ENCODE results near the gene NHSL1. TPM values are rescaled to one million over a fixed set of nuclear protein-coding genes. Genes with fewer than 3 reads are reported as not detected.

The NHSL1 gene
- total and polyA plus RNA-seq, 2 donors = 0.85 to 1.4 TPM

DNA sequence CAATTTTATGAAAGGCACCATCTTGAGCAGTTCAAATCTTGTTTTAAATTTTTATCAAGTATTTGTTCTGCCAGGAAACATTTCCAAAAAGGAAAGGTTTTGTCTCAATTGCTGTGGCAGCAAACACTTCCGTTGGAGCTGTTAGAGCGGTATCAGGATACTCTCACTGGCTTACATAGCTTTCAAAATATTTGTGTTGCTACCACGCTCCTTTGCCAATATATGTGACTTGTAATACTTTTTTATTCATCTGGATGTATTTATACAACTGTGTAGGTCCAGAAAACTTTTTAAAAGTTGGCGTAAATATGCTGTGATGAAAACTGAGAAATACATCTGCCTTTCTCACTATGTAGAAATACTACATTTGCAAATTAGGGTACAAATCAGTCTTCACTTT is 37.8 kb upstream of the NHSL1 start:
- WGBS = 69% methylated on average over 4 of the region's 4 CpGs
- Histone ChIP-seq H3K36me3 (ENCODE audit: control insufficient read depth in 2 of 2, insufficient read depth in 2 of 2, low read length in 1 of 2) (no peaks in the 10 kb centered on the region), H3K27me3 (ENCODE audit: control insufficient read depth in 2 of 2, insufficient read depth in 1 of 2, low read length in 1 of 2) (no peaks in the 10 kb centered on the region), H3K9me3 (ENCODE audit: control insufficient read depth in 2 of 2, insufficient read depth in 1 of 2, low read length in 1 of 2) (no peaks in the 10 kb centered on the region), H3K27ac (ENCODE audit: low read depth in 1 of 2, low read length in 1 of 2) (no peak overlapping the region), H3K4me1 (ENCODE audit: control insufficient read depth in 2 of 2, insufficient read depth in 2 of 2, low read length in 2 of 2) (no peaks in the 10 kb centered on the region), H3K4me3 (ENCODE audit: low read length in 2 of 2) (no peak overlapping the region)
- DNase-seq (ENCODE audit: low read depth in 6 of 9, low spot score in 9 of 9) = no peak

DNA sequence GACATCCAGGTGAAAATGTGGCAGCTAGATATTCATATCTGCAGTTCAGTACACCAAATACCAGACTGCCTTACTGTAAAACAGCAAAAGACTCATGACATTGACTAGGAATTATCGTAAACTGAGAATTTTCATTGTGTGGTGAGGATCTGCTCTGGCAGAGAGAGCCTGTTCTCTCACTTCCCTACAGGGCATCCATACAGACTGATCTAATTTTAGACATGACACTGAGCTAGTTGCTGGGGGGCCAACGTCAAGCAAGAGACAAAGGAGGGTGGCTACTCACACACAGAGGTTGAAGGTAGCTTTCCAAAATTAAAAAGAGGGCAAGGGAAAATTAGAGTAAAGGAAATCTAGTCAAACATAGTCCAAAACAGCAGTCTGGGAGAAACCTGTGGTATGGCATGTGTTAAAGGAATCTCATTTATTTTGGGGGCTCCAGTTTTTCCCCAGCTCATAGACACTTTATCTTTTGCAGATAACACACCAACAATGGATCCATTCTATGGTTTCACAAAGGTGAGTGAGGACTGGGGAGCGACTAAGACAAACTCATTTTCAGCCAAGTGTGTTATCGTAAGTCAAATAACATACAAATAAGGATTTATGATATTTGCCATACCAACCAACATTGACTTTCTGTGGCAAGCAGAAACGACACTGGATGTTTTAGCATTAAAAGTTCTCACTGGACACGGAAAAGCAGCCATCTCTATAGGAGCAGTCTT is 36.6 kb upstream of the NHSL1 start:
- 84% methylated on average over 6 of the region's 6 CpGs for WGBS
- H3K4me1 ChIP-seq (ENCODE audit: control insufficient read depth in 2 of 2, insufficient read depth in 2 of 2, low read length in 2 of 2) = no peaks in the 10 kb centered on the region

DNA sequence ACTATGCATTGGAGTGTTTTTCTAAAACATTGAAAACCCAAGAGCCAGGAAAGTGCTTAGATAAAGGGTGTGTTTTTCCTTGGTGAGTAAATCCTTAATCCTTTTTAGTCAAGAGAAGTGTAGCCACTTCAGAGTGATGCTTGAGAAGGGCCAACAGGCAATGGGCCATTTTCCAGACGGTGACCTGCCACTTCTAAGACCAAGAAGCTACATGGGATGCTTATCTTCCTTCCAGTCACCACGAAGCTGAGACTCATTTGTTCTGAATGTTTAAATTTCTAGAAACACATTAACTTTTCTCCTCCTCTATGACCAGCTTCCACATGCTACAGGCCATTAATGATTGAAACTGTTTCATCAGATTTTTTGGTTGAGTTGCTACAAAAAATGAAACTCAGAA is 34.4 kb upstream of the NHSL1 start:
- Histone ChIP-seq H3K36me3 (ENCODE audit: control insufficient read depth in 2 of 2, insufficient read depth in 2 of 2, low read length in 1 of 2) (no peaks in the 10 kb centered on the region), H3K4me1 (ENCODE audit: control insufficient read depth in 2 of 2, insufficient read depth in 2 of 2, low read length in 2 of 2) (no peaks in the 10 kb centered on the region), H3K4me3 (ENCODE audit: low read length in 2 of 2) (no peak overlapping the region), H3K27me3 (ENCODE audit: control insufficient read depth in 2 of 2, insufficient read depth in 1 of 2, low read length in 1 of 2) (no peaks in the 10 kb centered on the region), H3K9me3 (ENCODE audit: control insufficient read depth in 2 of 2, insufficient read depth in 1 of 2, low read length in 1 of 2) (no peaks in the 10 kb centered on the region), H3K27ac (ENCODE audit: low read depth in 1 of 2, low read length in 1 of 2) (no peak overlapping the region)
- DNase-seq (ENCODE audit: low read depth in 6 of 9, low spot score in 9 of 9) = no peak
- 98% methylated on average over 2 of the region's 2 CpGs for WGBS

More for the DNA sequence above, 36.6 kb upstream of the NHSL1 start:
- no peaks in the 10 kb centered on the region for H3K36me3 ChIP-seq (ENCODE audit: control insufficient read depth in 2 of 2, insufficient read depth in 2 of 2, low read length in 1 of 2)
- no peaks in the 10 kb centered on the region for H3K27me3 ChIP-seq (ENCODE audit: control insufficient read depth in 2 of 2, insufficient read depth in 1 of 2, low read length in 1 of 2)
- no peak for DNase-seq (ENCODE audit: low read depth in 6 of 9, low spot score in 9 of 9)
- no peak overlapping the region for H3K4me3 ChIP-seq (ENCODE audit: low read length in 2 of 2)
- H3K27ac ChIP-seq (ENCODE audit: low read depth in 1 of 2, low read length in 1 of 2) = no peak overlapping the region
- no peaks in the 10 kb centered on the region for H3K9me3 ChIP-seq (ENCODE audit: control insufficient read depth in 2 of 2, insufficient read depth in 1 of 2, low read length in 1 of 2)

DNA sequence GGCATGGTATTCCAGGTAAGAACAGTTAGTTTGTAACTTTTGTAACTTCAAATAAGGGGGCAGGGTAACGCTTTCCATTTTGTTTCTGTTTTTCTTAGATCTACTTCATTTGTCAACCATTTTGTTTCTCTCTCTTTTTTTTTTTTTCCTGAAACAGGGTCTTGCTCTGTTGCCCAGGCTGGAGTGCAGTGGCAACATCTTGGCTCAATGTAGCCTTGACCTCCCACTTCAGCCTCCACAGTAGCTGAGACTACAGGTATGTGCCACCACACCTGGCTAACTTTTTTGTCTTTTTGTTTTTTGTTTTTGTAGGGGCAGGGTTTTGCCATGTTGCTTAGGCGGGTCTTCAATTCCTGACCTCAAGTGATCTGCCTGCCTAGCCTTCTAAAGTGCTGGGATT is 32.1 kb upstream of the NHSL1 start:
- Histone ChIP-seq H3K9me3 (ENCODE audit: control insufficient read depth in 2 of 2, insufficient read depth in 1 of 2, low read length in 1 of 2) (no peaks in the 10 kb centered on the region), H3K27me3 (ENCODE audit: control insufficient read depth in 2 of 2, insufficient read depth in 1 of 2, low read length in 1 of 2) (no peaks in the 10 kb centered on the region), H3K36me3 (ENCODE audit: control insufficient read depth in 2 of 2, insufficient read depth in 2 of 2, low read length in 1 of 2) (no peaks in the 10 kb centered on the region), H3K27ac (ENCODE audit: low read depth in 1 of 2, low read length in 1 of 2) (no peak overlapping the region), H3K4me1 (ENCODE audit: control insufficient read depth in 2 of 2, insufficient read depth in 2 of 2, low read length in 2 of 2) (no peaks in the 10 kb centered on the region), H3K4me3 (ENCODE audit: low read length in 2 of 2) (no peak overlapping the region)
- WGBS = 98% methylated on average over 2 of the region's 2 CpGs
- no peak for DNase-seq (ENCODE audit: low read depth in 6 of 9, low spot score in 9 of 9)

DNA sequence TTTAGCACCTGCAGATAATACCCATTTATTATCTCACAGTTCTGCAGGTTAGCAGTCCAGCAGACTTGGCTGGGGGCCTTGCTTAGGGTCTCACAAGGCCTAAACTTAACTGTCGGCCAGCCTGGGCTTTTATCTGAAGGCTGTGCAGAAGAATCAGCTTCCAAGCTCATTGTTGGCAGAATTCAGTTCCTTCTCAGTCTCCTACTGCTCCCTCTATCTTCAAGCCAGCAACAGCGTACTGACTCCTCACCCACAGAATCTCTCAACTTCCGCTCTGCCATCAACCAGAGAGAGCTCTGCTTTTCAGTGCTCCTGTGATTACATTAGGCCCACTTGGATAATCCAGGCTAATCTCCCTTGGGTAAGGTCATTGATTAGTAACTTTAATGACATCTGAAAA is 30.2 kb upstream of the NHSL1 start:
- no peaks in the 10 kb centered on the region for H3K36me3 ChIP-seq (ENCODE audit: control insufficient read depth in 2 of 2, insufficient read depth in 2 of 2, low read length in 1 of 2)
- H3K4me1 ChIP-seq (ENCODE audit: control insufficient read depth in 2 of 2, insufficient read depth in 2 of 2, low read length in 2 of 2) = no peaks in the 10 kb centered on the region
- WGBS = 98% methylated on average over 3 of the region's 3 CpGs
- no peak overlapping the region for H3K4me3 ChIP-seq (ENCODE audit: low read length in 2 of 2)
- H3K9me3 ChIP-seq (ENCODE audit: control insufficient read depth in 2 of 2, insufficient read depth in 1 of 2, low read length in 1 of 2) = no peaks in the 10 kb centered on the region
- no peaks in the 10 kb centered on the region for H3K27me3 ChIP-seq (ENCODE audit: control insufficient read depth in 2 of 2, insufficient read depth in 1 of 2, low read length in 1 of 2)
- DNase-seq (ENCODE audit: low read depth in 6 of 9, low spot score in 9 of 9) = no peak
- no peak overlapping the region for H3K27ac ChIP-seq (ENCODE audit: low read depth in 1 of 2, low read length in 1 of 2)

DNA sequence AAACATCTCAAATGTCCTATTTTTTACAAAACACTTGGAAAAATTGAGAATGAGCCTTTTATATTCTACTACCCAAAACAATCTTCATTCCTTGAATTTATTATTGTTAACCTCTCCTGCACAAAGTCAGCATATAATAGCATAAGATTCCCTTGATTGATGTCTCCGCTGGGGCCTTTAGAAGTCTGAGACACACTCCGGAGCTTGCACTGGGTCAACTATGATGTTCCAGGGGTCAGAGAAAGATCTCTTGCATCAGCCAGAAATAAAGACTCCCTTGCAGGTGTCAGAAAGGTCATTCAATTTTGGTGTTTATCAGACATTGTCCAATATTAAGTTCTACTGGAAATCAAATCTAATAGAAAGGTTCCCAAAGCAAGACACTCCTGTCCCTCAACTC is 29.7 kb upstream of the NHSL1 start:
- H3K27ac ChIP-seq (ENCODE audit: low read depth in 1 of 2, low read length in 1 of 2) = no peak overlapping the region
- H3K36me3 ChIP-seq (ENCODE audit: control insufficient read depth in 2 of 2, insufficient read depth in 2 of 2, low read length in 1 of 2) = no peaks in the 10 kb centered on the region
- no peaks in the 10 kb centered on the region for H3K4me1 ChIP-seq (ENCODE audit: control insufficient read depth in 2 of 2, insufficient read depth in 2 of 2, low read length in 2 of 2)
- no peaks in the 10 kb centered on the region for H3K27me3 ChIP-seq (ENCODE audit: control insufficient read depth in 2 of 2, insufficient read depth in 1 of 2, low read length in 1 of 2)
- H3K4me3 ChIP-seq (ENCODE audit: low read length in 2 of 2) = no peak overlapping the region
- WGBS = 96% methylated on average over 2 of the region's 2 CpGs
- DNase-seq (ENCODE audit: low read depth in 6 of 9, low spot score in 9 of 9) = no peak
- H3K9me3 ChIP-seq (ENCODE audit: control insufficient read depth in 2 of 2, insufficient read depth in 1 of 2, low read length in 1 of 2) = no peaks in the 10 kb centered on the region

DNA sequence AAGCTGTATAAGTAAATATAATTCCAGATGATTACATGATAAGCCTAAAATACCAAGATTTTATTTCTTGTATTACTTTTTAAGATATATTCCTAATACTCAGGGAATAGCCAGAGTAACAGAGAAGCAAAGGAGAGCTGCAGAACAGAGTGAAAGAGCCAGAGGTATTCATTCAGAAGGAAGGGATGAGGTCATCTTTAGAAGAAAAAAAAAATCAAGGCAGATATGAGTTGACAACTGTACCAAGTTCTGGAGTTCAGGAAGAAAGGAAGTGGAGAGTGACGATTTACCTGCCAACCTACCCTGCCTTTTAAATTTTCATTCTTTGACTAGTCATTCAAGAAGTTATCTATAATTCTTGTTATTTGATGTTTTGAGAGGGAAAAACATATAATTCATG is 28.8 kb upstream of the NHSL1 start:
- no peak overlapping the region for H3K4me3 ChIP-seq (ENCODE audit: low read length in 2 of 2)
- no peaks in the 10 kb centered on the region for H3K9me3 ChIP-seq (ENCODE audit: control insufficient read depth in 2 of 2, insufficient read depth in 1 of 2, low read length in 1 of 2)
- 79% methylated on average over 1 of the region's 1 CpG for WGBS
- no peaks in the 10 kb centered on the region for H3K27me3 ChIP-seq (ENCODE audit: control insufficient read depth in 2 of 2, insufficient read depth in 1 of 2, low read length in 1 of 2)
- no peaks in the 10 kb centered on the region for H3K36me3 ChIP-seq (ENCODE audit: control insufficient read depth in 2 of 2, insufficient read depth in 2 of 2, low read length in 1 of 2)
- H3K27ac ChIP-seq (ENCODE audit: low read depth in 1 of 2, low read length in 1 of 2) = no peak overlapping the region
- no peaks in the 10 kb centered on the region for H3K4me1 ChIP-seq (ENCODE audit: control insufficient read depth in 2 of 2, insufficient read depth in 2 of 2, low read length in 2 of 2)
- DNase-seq (ENCODE audit: low read depth in 6 of 9, low spot score in 9 of 9) = no peak

DNA sequence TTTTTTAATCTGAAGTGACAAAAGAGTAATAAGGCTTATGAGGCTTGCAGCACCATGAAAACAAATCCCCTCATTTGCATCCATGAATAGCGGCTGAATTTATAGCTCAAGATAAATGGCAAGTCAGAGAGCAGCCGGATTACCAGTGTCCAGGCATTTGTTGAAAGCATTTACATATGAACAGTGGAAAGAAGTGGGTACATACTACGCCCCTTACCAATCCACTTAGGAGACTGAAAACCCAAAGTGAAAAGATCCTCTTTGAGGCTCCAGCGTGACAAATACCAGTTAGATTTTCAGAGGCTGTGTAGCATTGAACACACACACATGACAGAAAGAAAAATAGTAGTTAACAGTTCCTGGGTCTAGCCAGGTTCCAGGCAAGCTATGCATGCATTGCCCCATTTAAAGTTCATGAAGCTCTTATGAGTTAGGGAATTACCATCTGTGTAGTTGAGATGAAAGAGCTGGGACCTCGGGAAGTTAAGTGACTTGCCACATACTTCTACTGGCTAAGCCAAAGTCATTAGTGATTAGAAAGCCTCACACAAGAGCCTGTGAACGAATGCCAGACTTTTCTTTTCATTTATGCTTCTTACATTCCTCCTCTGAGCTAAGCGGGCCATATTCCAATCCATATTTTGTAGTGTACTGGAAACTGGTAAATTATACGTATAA is 28.3 kb upstream of the NHSL1 start:
- Histone ChIP-seq H3K4me3 (ENCODE audit: low read length in 2 of 2) (no peak overlapping the region), H3K27ac (ENCODE audit: low read depth in 1 of 2, low read length in 1 of 2) (no peak overlapping the region), H3K27me3 (ENCODE audit: control insufficient read depth in 2 of 2, insufficient read depth in 1 of 2, low read length in 1 of 2) (no peaks in the 10 kb centered on the region), H3K9me3 (ENCODE audit: control insufficient read depth in 2 of 2, insufficient read depth in 1 of 2, low read length in 1 of 2) (no peaks in the 10 kb centered on the region), H3K36me3 (ENCODE audit: control insufficient read depth in 2 of 2, insufficient read depth in 2 of 2, low read length in 1 of 2) (no peaks in the 10 kb centered on the region), H3K4me1 (ENCODE audit: control insufficient read depth in 2 of 2, insufficient read depth in 2 of 2, low read length in 2 of 2) (no peaks in the 10 kb centered on the region)
- DNase-seq (ENCODE audit: low read depth in 6 of 9, low spot score in 9 of 9) = no peak
- 94% methylated on average over 8 of the region's 8 CpGs for WGBS

DNA sequence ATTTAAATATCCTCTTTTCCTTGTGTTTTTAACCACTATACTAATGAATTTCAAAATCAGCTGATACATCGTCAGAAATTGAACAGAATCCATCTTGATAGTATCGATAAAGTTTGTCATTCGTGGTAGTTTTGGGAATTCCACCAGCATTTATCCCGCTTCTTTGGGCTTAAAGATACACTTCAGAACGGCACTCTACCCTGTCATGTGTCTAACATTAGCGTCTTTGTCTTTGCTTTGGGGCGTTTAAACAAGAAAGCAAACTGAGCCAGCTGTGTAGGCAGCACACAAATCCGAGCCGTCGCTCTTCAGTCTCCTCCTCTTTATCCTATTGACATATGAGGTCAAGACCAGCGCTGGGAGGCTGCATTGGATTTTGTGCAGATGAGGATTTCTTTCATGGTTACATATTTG is 27.5 kb upstream of the NHSL1 start:
- DNase-seq (ENCODE audit: low read depth in 6 of 9, low spot score in 9 of 9) = no peak
- Histone ChIP-seq H3K4me1 (ENCODE audit: control insufficient read depth in 2 of 2, insufficient read depth in 2 of 2, low read length in 2 of 2) (no peaks in the 10 kb centered on the region), H3K4me3 (ENCODE audit: low read length in 2 of 2) (no peak overlapping the region), H3K36me3 (ENCODE audit: control insufficient read depth in 2 of 2, insufficient read depth in 2 of 2, low read length in 1 of 2) (no peaks in the 10 kb centered on the region), H3K27ac (ENCODE audit: low read depth in 1 of 2, low read length in 1 of 2) (no peak overlapping the region), H3K27me3 (ENCODE audit: control insufficient read depth in 2 of 2, insufficient read depth in 1 of 2, low read length in 1 of 2) (no peaks in the 10 kb centered on the region), H3K9me3 (ENCODE audit: control insufficient read depth in 2 of 2, insufficient read depth in 1 of 2, low read length in 1 of 2) (no peaks in the 10 kb centered on the region)
- 91% methylated on average over 11 of the region's 11 CpGs for WGBS
